ENCODE results near the gene TMEM63C. TPM values are rescaled to one million over a fixed set of nuclear protein-coding genes. Genes with fewer than 3 reads are reported as not detected.

Gene TMEM63C
- total RNA-seq, 1 experiment from 2014 or later = 0.66 TPM

- H3K4me1 ChIP-seq (replicated peaks) = no peaks in the 10 kb centered on the region
- 0 out of 2 replicates have a peak, but pooled peaks cover 8% of the 10 kb centered on the region for H3K27me3 ChIP-seq (replicated peaks)
- no peaks in the 10 kb centered on the region for H3K9me3 ChIP-seq (replicated peaks)
- no peak overlapping the region for H3K27ac ChIP-seq
- H3K36me3 ChIP-seq = no peaks in the 10 kb centered on the region
- no peak overlapping the region for H3K4me3 ChIP-seq
- no peak for DNase-seq (ENCODE audit: low read depth in 1 of 2, low spot score in 2 of 2)
Measured at GRCh38 chr14:77195766-77196165, 14.2 kb downstream of the TMEM63C start.

- no peaks in the 10 kb centered on the region for H3K36me3 ChIP-seq
- no peak overlapping the region for H3K4me3 ChIP-seq
- no peaks in the 10 kb centered on the region for H3K9me3 ChIP-seq (replicated peaks)
- H3K4me1 ChIP-seq (replicated peaks) = no peaks in the 10 kb centered on the region
- no peak overlapping the region for H3K27ac ChIP-seq
- DNase-seq (ENCODE audit: low read depth in 1 of 2, low spot score in 2 of 2) = no peak
- 0 out of 2 replicates have a peak, but pooled peaks cover 4% of the 10 kb centered on the region for H3K27me3 ChIP-seq (replicated peaks)
Measured at GRCh38 chr14:77197988-77198387, 16.4 kb downstream of the TMEM63C start.

- H3K27ac ChIP-seq = no peak overlapping the region
- H3K36me3 ChIP-seq = no peaks in the 10 kb centered on the region
- no peaks in the 10 kb centered on the region for H3K4me1 ChIP-seq (replicated peaks)
- no peak overlapping the region for H3K4me3 ChIP-seq
- no peak for DNase-seq (ENCODE audit: low read depth in 1 of 2, low spot score in 2 of 2)
- H3K27me3 ChIP-seq (replicated peaks) = 0 out of 2 replicates have a peak, but pooled peaks cover 4% of the 10 kb centered on the region
- H3K9me3 ChIP-seq (replicated peaks) = no peaks in the 10 kb centered on the region
Measured at GRCh38 chr14:77198561-77198960, 17.0 kb downstream of the TMEM63C start.

GRCh38 chr14:77199590-77199989 is 18.0 kb downstream of the TMEM63C start:
- DNase-seq (ENCODE audit: low read depth in 1 of 2, low spot score in 2 of 2) = no peak
- Histone ChIP-seq H3K4me1 (replicated peaks) (no peaks in the 10 kb centered on the region), H3K9me3 (replicated peaks) (no peaks in the 10 kb centered on the region), H3K36me3 (no peaks in the 10 kb centered on the region), H3K27ac (no peak overlapping the region), H3K27me3 (replicated peaks) (no peaks in the 10 kb centered on the region), H3K4me3 (no peak overlapping the region)

DNA sequence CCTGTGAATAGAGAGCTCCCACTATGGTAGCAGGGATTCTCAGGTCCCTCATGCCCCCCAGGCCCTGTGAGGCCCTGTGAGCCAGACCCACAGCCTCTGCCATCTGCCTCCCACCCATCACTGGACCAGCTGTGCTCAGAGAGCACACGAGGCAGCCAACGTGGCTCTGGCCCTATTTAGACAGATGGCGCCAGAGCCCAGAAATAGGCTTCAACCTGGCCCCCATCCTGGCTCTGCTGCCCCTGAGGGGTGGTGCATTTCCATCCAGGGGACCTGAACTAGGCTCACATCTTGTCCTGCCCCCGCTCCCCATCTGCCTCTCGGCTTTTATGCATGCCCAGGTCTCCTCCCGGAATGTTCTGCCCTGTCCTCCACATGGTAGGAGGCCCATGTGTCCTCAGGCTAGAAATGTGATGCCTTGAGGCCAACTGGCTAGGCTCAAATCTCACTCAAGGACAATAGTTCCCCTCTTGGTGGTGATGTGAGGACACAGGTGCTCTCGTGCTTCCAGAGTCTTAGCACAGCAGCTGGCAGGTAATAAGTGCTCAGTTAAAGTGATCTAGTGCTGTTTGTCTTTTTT is 18.9 kb downstream of the TMEM63C start:
- H3K4me1 ChIP-seq (replicated peaks) = no peaks in the 10 kb centered on the region

DNA sequence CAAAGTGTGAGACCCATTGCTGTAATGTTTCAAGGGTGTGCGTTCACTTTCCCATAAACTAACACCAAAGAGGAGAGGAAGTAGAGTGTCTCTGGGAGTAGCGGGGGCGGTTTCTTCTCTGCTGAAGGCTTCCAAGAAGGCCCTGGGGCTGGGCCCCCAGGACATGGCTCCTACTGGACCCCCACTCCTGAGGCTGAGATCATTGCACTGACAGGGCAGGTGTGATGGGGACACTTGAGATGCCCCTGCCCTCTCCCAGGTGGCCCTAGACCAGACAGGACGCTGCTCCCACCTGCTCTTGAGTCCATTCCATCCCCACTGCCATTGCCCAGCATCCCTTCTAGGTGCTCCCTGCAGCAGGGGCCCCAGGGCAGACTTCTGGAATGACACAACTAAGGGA is 20.1 kb downstream of the TMEM63C start:
- DNase-seq (ENCODE audit: low read depth in 1 of 2, low spot score in 2 of 2) = no peak
- no peak overlapping the region for H3K27ac ChIP-seq
- no peaks in the 10 kb centered on the region for H3K27me3 ChIP-seq (replicated peaks)

More for the DNA sequence above, 18.9 kb downstream of the TMEM63C start:
- DNase-seq (ENCODE audit: low read depth in 1 of 2, low spot score in 2 of 2) = no peak
- Histone ChIP-seq H3K27ac (no peak overlapping the region), H3K9me3 (replicated peaks) (no peaks in the 10 kb centered on the region), H3K36me3 (no peaks in the 10 kb centered on the region), H3K27me3 (replicated peaks) (no peaks in the 10 kb centered on the region), H3K4me3 (no peak overlapping the region)

GRCh38 chr14:77203611-77204458 is 22.2 kb downstream of the TMEM63C start:
- H3K4me3 ChIP-seq = no peak overlapping the region
- H3K36me3 ChIP-seq = no peaks in the 10 kb centered on the region
- no peak overlapping the region for H3K27ac ChIP-seq
- DNase-seq (ENCODE audit: low read depth in 1 of 2, low spot score in 2 of 2) = no peak
- no peaks in the 10 kb centered on the region for H3K27me3 ChIP-seq (replicated peaks)
- H3K9me3 ChIP-seq (replicated peaks) = no peaks in the 10 kb centered on the region
- H3K4me1 ChIP-seq (replicated peaks) = no peaks in the 10 kb centered on the region

More for the DNA sequence above, 20.1 kb downstream of the TMEM63C start:
- Histone ChIP-seq H3K4me3 (no peak overlapping the region), H3K4me1 (replicated peaks) (no peaks in the 10 kb centered on the region), H3K9me3 (replicated peaks) (no peaks in the 10 kb centered on the region), H3K36me3 (no peaks in the 10 kb centered on the region)

DNA sequence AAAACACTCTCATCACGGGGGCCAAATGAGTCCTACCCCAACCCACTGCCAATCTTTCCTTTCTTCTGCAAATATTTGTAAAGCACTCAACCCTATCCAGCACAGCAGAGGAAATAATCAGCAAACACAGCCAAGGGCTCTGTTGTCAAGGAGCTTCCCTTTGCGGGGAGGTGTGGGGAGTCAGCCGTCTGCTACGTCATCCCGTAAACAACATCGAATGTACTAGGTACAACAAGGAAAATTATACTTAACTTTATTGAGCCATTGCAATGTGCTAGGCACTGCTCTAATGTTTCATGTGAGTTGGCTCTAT is 22.8 kb downstream of the TMEM63C start:
- no peaks in the 10 kb centered on the region for H3K9me3 ChIP-seq (replicated peaks)
- H3K27ac ChIP-seq = no peak overlapping the region
- no peaks in the 10 kb centered on the region for H3K27me3 ChIP-seq (replicated peaks)
- no peak overlapping the region for H3K4me3 ChIP-seq
- no peaks in the 10 kb centered on the region for H3K36me3 ChIP-seq
- no peak for DNase-seq (ENCODE audit: low read depth in 1 of 2, low spot score in 2 of 2)
- no peaks in the 10 kb centered on the region for H3K4me1 ChIP-seq (replicated peaks)

DNA sequence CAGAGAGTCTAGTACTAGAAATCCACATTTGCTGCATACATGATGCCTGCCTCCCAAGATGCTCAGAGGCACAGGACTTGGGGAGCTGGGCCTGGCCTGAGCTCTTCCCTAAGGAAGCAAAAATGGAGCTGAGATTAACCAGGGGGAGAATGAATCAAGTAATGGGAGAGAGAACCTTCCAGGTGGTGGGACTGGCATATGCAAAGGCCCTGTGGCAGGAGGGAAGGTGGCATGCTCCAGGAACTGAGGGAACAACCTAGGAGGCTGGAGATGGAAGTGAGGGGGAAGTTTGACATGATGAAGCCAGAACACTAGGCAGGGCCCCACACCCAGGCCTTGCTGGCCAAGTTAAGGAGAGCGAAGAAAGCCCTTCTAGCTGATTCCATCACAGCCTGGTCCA is 23.3 kb downstream of the TMEM63C start:
- Histone ChIP-seq H3K27me3 (replicated peaks) (no peaks in the 10 kb centered on the region), H3K9me3 (replicated peaks) (no peaks in the 10 kb centered on the region), H3K4me1 (replicated peaks) (no peaks in the 10 kb centered on the region), H3K4me3 (no peak overlapping the region), H3K36me3 (no peaks in the 10 kb centered on the region), H3K27ac (no peak overlapping the region)
- DNase-seq (ENCODE audit: low read depth in 1 of 2, low spot score in 2 of 2) = no peak

GRCh38 chr14:77205566-77205965 is 24.0 kb downstream of the TMEM63C start:
- H3K36me3 ChIP-seq = no peaks in the 10 kb centered on the region
- DNase-seq (ENCODE audit: low read depth in 1 of 2, low spot score in 2 of 2) = no peak
- H3K4me3 ChIP-seq = no peak overlapping the region
- no peaks in the 10 kb centered on the region for H3K9me3 ChIP-seq (replicated peaks)
- H3K27ac ChIP-seq = no peak overlapping the region
- no peaks in the 10 kb centered on the region for H3K27me3 ChIP-seq (replicated peaks)
- no peaks in the 10 kb centered on the region for H3K4me1 ChIP-seq (replicated peaks)

DNA sequence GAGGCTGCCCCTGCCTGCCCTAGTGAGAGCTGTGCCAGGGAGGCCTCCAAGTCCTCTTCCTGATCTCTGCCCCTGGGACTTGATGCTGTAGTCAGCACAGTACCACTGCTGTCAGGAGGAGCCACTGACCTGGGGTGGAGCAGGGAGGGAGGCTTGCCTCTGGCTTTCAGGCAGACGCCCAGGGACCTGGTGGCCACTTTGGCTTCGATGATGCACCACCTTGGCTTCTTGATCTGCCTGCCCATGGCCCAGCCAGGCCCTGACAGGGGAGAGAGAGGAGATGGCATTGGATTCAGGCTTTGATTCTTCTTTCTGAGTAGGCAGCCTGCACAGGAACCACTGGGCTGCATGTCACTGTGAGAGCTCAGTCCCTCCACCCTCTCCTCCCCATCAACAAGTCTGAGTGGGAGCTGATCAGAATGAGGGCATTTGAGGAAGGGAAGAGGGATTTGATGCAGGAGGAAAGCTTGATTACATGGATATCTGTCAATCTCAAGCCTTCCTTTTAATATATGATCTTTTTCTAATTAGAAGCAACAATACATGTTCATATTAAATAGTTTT is 24.7 kb downstream of the TMEM63C start:
- Histone ChIP-seq H3K9me3 (replicated peaks) (no peaks in the 10 kb centered on the region), H3K27me3 (replicated peaks) (no peaks in the 10 kb centered on the region), H3K36me3 (no peaks in the 10 kb centered on the region), H3K4me3 (no peak overlapping the region), H3K4me1 (replicated peaks) (no peaks in the 10 kb centered on the region), H3K27ac (no peak overlapping the region)
- DNase-seq (ENCODE audit: low read depth in 1 of 2, low spot score in 2 of 2) = no peak

- Histone ChIP-seq H3K27me3 (replicated peaks) (no peaks in the 10 kb centered on the region), H3K27ac (no peak overlapping the region), H3K9me3 (replicated peaks) (no peaks in the 10 kb centered on the region), H3K36me3 (no peaks in the 10 kb centered on the region), H3K4me1 (replicated peaks) (no peaks in the 10 kb centered on the region), H3K4me3 (no peak overlapping the region)
- no peak for DNase-seq (ENCODE audit: low read depth in 1 of 2, low spot score in 2 of 2)
Measured at GRCh38 chr14:77206877-77207389, 25.3 kb downstream of the TMEM63C start.

GRCh38 chr14:77208291-77208978 is 26.8 kb downstream of the TMEM63C start:
- Histone ChIP-seq H3K4me3 (no peak overlapping the region), H3K27me3 (replicated peaks) (no peaks in the 10 kb centered on the region), H3K36me3 (no peaks in the 10 kb centered on the region), H3K9me3 (replicated peaks) (no peaks in the 10 kb centered on the region), H3K4me1 (replicated peaks) (no peaks in the 10 kb centered on the region), H3K27ac (no peak overlapping the region)
- peak; percentile 21 to 63 for DNase-seq (ENCODE audit: low read depth in 1 of 2, low spot score in 2 of 2)

DNA sequence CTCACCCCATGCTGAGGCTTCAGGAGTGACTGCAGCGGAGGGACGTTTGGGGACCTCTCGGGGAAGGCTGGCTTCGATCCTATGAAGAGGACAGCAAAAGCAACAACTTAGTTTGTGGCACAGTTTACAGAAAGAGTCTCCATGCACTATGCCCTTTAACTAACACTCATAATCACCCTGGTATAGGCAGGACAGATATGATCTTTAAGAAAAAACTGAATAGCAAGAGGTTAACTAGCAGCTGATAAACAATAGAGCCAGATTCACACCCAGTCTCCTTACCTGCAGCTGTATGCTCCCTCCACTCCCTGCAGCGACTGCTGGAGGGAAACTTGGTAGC is 27.4 kb downstream of the TMEM63C start:
- Histone ChIP-seq H3K27ac (no peak overlapping the region), H3K36me3 (no peaks in the 10 kb centered on the region), H3K27me3 (replicated peaks) (no peaks in the 10 kb centered on the region), H3K4me3 (no peak overlapping the region), H3K9me3 (replicated peaks) (no peaks in the 10 kb centered on the region), H3K4me1 (replicated peaks) (no peaks in the 10 kb centered on the region)
- DNase-seq (ENCODE audit: low read depth in 1 of 2, low spot score in 2 of 2) = no peak
